Stimulated activated CD4-positive, alpha-beta T cell treated with anti-CD3 and anti-CD28 coated beads, TNF-alpha, amount 100 ng/mL, for 24 hours (primary cell): ENCODE data around the gene PRXL2B.
"Not testable (repeated sequence)": the region's sequence is repeated elsewhere in the genome, so short reads cannot be mapped to it uniquely, and the experiment has no call there.

Source experiments
- DNase-seq, 3 experiments: peaks; one replicate each; pipeline ENCODE4 v3.0.0-alpha.2; 2020; ENCODE audit warnings: low read depth in 3 of 3

The PRXL2B gene

GRCh38 chr1:2586154-2587070 is at the start of gene PRXL2B:
Gene PRXL2B (plus strand): TSS chr1:2586777. CDS start chr1:2586886, 109 bp downstream.
- peak; percentile 93 to 99 (median 97) for DNase-seq

GRCh38 chr1:2537784-2538115 is 48.8 kb upstream of the PRXL2B start:
- DNase-seq, result no peak

GRCh38 chr1:2538376-2538775 is 48.2 kb upstream of the PRXL2B start:
- no peak for DNase-seq

GRCh38 chr1:2538872-2539271 is 47.7 kb upstream of the PRXL2B start:
- DNase-seq, result no peak

- DNase-seq, result peak in 1 of 3 experiments; percentile 32
Measured at GRCh38 chr1:2539312-2539907, 47.2 kb upstream of the PRXL2B start.

- DNase-seq, result no peak
Measured at GRCh38 chr1:2540816-2541492, 45.6 kb upstream of the PRXL2B start.

GRCh38 chr1:2541619-2542245 is 44.8 kb upstream of the PRXL2B start:
- DNase-seq, result no peak

- DNase-seq, result no peak
Measured at GRCh38 chr1:2542246-2542915, 44.2 kb upstream of the PRXL2B start.

- DNase-seq, result no peak
Measured at GRCh38 chr1:2543543-2544092, 43.0 kb upstream of the PRXL2B start.

- no peak for DNase-seq
Measured at GRCh38 chr1:2544093-2544874, 42.3 kb upstream of the PRXL2B start.

- no peak for DNase-seq
Measured at GRCh38 chr1:2544875-2545640, 41.5 kb upstream of the PRXL2B start.

GRCh38 chr1:2545754-2546514 is 40.6 kb upstream of the PRXL2B start:
- DNase-seq, result peak; percentile 67 to 84 (median 70)

- DNase-seq, result peak; percentile 58 to 89 (median 68)
Measured at GRCh38 chr1:2546515-2547209, 39.9 kb upstream of the PRXL2B start.

GRCh38 chr1:2547210-2548067 is 39.1 kb upstream of the PRXL2B start:
- peak in 1 of 3 experiments; percentile 58 for DNase-seq

GRCh38 chr1:2548068-2548589 is 38.4 kb upstream of the PRXL2B start:
- peak; percentile 64 to 84 (median 67) for DNase-seq

- DNase-seq, result not testable (repeated sequence)
Measured at GRCh38 chr1:2549367-2550029, 37.1 kb upstream of the PRXL2B start.
